Muscle layer of duodenum (tissue), 2 donors: ENCODE data around the gene LENEP.

Experiments
- H3K27ac ChIP-seq: one replicate; pipeline ENCODE4 v1.7.0; 2013; ENCODE audit warnings: mild to moderate bottlenecking, low read length
- H3K27me3 ChIP-seq: one replicate; pipeline ENCODE4 v1.7.0; 2013; ENCODE audit warnings: low read depth, mild to moderate bottlenecking, control low read depth, low read length
- H3K36me3 ChIP-seq, 2 donors: one replicate each; pipeline ENCODE4 v1.7.0; 2013; ENCODE audit warnings: low read length in 2 of 2, control low read depth in 1 of 2, mild to moderate bottlenecking in 1 of 2; ENCODE audit not compliant: insufficient read depth in 2 of 2, control insufficient read depth in 1 of 2
- H3K4me1 ChIP-seq, 2 donors: one replicate each; pipeline ENCODE4 v1.7.0; 2013; ENCODE audit warnings: low read length in 2 of 2, mild to moderate bottlenecking in 2 of 2, control low read depth in 1 of 2, moderate library complexity in 1 of 2; ENCODE audit not compliant: insufficient read depth in 2 of 2, control insufficient read depth in 1 of 2
- H3K4me3 ChIP-seq, 2 donors: one replicate each; pipeline ENCODE4 v1.7.0; 2013; ENCODE audit warnings: low read length in 2 of 2, low read depth in 1 of 2, mild to moderate bottlenecking in 1 of 2
- H3K9me3 ChIP-seq, 2 donors: one replicate each; pipeline ENCODE4 v1.7.0; 2013; ENCODE audit warnings: low read length in 2 of 2, control low read depth in 1 of 2, mild to moderate bottlenecking in 1 of 2; ENCODE audit not compliant: control insufficient read depth in 1 of 2
- donor health status: healthy.

The LENEP gene

GRCh38 chr1:155009221-155009711 is 15.9 kb downstream of the LENEP start:
- H3K36me3 ChIP-seq = peaks cover 0 to 3% of the 10 kb centered on the region in 2 donors
- peak overlapping the region; percentile 27 to 53 for H3K4me3 ChIP-seq
- no peaks in the 10 kb centered on the region for H3K27me3 ChIP-seq
- H3K27ac ChIP-seq = peak overlapping the region; percentile 86
- H3K4me1 ChIP-seq = peaks cover 35 to 48% of the 10 kb centered on the region in 2 donors
- H3K9me3 ChIP-seq = no peaks in the 10 kb centered on the region

- Histone ChIP-seq H3K4me1 (peaks cover 35 to 43% of the 10 kb centered on the region in 2 donors), H3K27ac (no peak overlapping the region), H3K4me3 (peak overlapping the region; percentile 2 to 27)
Observed at GRCh38 chr1:155009742-155010141, 16.4 kb downstream of the LENEP start.

GRCh38 chr1:155010211-155010918 is 17.0 kb downstream of the LENEP start:
- Histone ChIP-seq H3K27me3 (no peaks in the 10 kb centered on the region), H3K27ac (peak overlapping the region; percentile 56), H3K36me3 (peaks cover 0 to 14% of the 10 kb centered on the region in 2 donors), H3K9me3 (no peaks in the 10 kb centered on the region), H3K4me3 (peak overlapping the region; percentile 2 to 27), H3K4me1 (peaks cover 35 to 37% of the 10 kb centered on the region in 2 donors)

More at GRCh38 chr1:155009742-155010141, 16.4 kb downstream of the LENEP start:
- H3K36me3 ChIP-seq = peaks cover 0 to 8% of the 10 kb centered on the region in 2 donors
- H3K27me3 ChIP-seq = no peaks in the 10 kb centered on the region
- H3K9me3 ChIP-seq = no peaks in the 10 kb centered on the region

- no peak overlapping the region for H3K4me3 ChIP-seq
- peaks cover 4 to 19% of the 10 kb centered on the region in 2 donors for H3K36me3 ChIP-seq
- H3K27ac ChIP-seq = peak overlapping the region; percentile 56
- no peaks in the 10 kb centered on the region for H3K9me3 ChIP-seq
- no peaks in the 10 kb centered on the region for H3K27me3 ChIP-seq
- peaks cover 31 to 38% of the 10 kb centered on the region in 2 donors for H3K4me1 ChIP-seq
Observed at GRCh38 chr1:155011004-155011416, 17.6 kb downstream of the LENEP start.

- Histone ChIP-seq H3K27me3 (no peaks in the 10 kb centered on the region), H3K9me3 (no peaks in the 10 kb centered on the region), H3K36me3 (peaks cover 4 to 23% of the 10 kb centered on the region in 2 donors), H3K4me1 (peaks cover 31 to 33% of the 10 kb centered on the region in 2 donors), H3K4me3 (no peak overlapping the region), H3K27ac (peak overlapping the region; percentile 56)
Observed at GRCh38 chr1:155011437-155012025, 18.1 kb downstream of the LENEP start.

GRCh38 chr1:155012026-155012546 is 18.7 kb downstream of the LENEP start:
- Histone ChIP-seq H3K9me3 (no peaks in the 10 kb centered on the region), H3K36me3 (peaks cover 4 to 23% of the 10 kb centered on the region in 2 donors), H3K27me3 (no peaks in the 10 kb centered on the region), H3K27ac (peak overlapping the region; percentile 74), H3K4me1 (peaks cover 28 to 34% of the 10 kb centered on the region in 2 donors), H3K4me3 (no peak overlapping the region)

GRCh38 chr1:155012776-155013602 is 19.6 kb downstream of the LENEP start:
- Histone ChIP-seq H3K36me3 (peaks cover 4 to 23% of the 10 kb centered on the region in 2 donors), H3K27ac (peak overlapping the region; percentile 74), H3K4me1 (peaks cover 22 to 37% of the 10 kb centered on the region in 2 donors), H3K27me3 (no peaks in the 10 kb centered on the region), H3K4me3 (no peak overlapping the region), H3K9me3 (no peaks in the 10 kb centered on the region)

GRCh38 chr1:155013632-155014031 is 20.2 kb downstream of the LENEP start:
- Histone ChIP-seq H3K27ac (peak overlapping the region; percentile 74), H3K4me3 (no peak overlapping the region), H3K4me1 (peaks cover 22 to 40% of the 10 kb centered on the region in 2 donors), H3K36me3 (peaks cover 4 to 23% of the 10 kb centered on the region in 2 donors), H3K9me3 (no peaks in the 10 kb centered on the region), H3K27me3 (no peaks in the 10 kb centered on the region)

- H3K9me3 ChIP-seq = no peaks in the 10 kb centered on the region
- H3K27me3 ChIP-seq = no peaks in the 10 kb centered on the region
- no peak overlapping the region for H3K27ac ChIP-seq
Observed at GRCh38 chr1:155014709-155015508, 21.5 kb downstream of the LENEP start.

GRCh38 chr1:155015527-155016230 is 22.3 kb downstream of the LENEP start:
- Histone ChIP-seq H3K4me3 (no peak overlapping the region), H3K9me3 (no peaks in the 10 kb centered on the region), H3K27ac (no peak overlapping the region), H3K4me1 (peaks cover 18 to 32% of the 10 kb centered on the region in 2 donors), H3K27me3 (no peaks in the 10 kb centered on the region), H3K36me3 (peaks cover 4 to 23% of the 10 kb centered on the region in 2 donors)

More at GRCh38 chr1:155014709-155015508, 21.5 kb downstream of the LENEP start:
- no peak overlapping the region for H3K4me3 ChIP-seq
- peaks cover 22 to 40% of the 10 kb centered on the region in 2 donors for H3K4me1 ChIP-seq
- H3K36me3 ChIP-seq = peaks cover 4 to 23% of the 10 kb centered on the region in 2 donors
